ENCODE results near the gene PLA2G4A.
"Not testable (repeated sequence)": the region's sequence is repeated elsewhere in the genome, so short reads cannot be mapped to it uniquely, and the experiment has no call there.

Gene PLA2G4A

DNA sequence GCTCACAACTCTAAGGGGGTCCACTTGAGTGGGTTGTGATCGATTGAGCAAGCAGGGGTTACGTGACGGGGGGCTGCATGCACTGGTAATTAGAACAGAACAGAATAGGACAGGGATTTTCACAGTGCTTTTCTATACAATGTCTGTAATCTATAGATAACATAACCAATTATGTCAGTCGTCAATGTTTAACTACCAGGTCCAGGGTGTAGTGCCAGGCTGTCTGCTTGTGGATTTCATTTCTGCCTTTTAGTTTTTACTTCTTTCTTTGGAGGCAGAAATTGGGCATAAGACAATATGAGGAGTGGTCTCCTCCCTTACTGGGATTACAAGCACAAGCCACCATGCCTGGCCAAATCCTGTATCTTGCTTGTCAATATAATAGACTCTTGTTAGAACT is 94.1 kb downstream of the PLA2G4A start:
- not testable (repeated sequence) for DNase-seq (ENCODE audit: low read depth)

DNA sequence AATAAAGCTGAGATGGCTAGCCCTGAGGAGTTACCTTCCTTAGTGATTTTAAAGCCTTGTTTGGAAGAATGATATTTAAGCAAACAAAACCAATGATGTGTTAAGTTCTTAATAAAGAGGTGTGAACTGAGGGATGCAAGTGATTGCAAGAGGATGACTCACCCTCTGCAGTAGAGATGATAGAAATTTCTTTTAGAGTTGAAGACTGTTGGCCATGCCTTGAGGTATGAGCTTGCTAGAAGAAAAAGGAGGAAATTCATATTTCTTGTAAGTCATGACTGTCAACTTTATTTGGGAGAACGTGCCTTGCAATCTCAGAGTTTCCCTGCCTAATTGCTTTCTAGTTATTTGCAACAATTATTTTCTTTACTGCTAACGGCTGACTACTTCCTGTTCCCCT is 94.7 kb downstream of the PLA2G4A start:
- DNase-seq (ENCODE audit: low read depth) = no peak

DNA sequence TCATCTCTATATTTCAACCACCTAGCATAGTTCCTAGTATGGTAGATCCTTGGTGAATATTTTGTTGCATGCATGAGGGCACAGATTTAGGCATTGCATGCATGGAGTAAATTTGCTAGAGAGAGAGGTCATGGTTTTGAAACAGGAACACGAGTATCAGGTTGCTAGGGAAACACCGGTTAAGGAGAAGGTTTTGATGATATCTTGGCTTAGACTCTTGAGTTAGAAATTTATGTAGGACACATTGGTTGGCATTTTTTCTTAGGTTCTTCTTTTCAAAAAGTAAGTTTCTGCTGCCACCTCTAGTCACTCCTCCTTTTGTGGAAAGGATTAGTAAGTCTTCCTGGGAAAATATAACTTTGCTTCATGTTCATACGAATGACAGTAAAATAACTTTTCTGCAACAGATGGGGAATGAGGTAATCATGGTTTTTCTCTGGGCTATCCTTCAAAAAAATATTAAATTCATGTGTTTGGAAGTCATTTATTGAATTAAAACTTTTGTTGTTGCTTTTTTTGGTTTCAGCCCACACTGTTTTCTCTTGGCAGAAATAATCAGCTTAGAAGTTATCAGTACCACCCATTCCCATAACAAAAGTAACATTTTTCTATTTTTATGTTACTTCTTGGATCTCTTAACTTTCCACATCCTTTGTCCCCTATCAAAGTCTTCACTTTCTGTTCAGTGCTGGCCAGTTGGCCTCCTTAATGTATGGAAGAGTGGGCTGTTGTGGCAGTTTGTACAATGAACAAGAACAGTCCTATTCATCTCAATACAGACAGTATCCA is 97.3 kb downstream of the PLA2G4A start:
- DNase-seq (ENCODE audit: low read depth) = no peak

DNA sequence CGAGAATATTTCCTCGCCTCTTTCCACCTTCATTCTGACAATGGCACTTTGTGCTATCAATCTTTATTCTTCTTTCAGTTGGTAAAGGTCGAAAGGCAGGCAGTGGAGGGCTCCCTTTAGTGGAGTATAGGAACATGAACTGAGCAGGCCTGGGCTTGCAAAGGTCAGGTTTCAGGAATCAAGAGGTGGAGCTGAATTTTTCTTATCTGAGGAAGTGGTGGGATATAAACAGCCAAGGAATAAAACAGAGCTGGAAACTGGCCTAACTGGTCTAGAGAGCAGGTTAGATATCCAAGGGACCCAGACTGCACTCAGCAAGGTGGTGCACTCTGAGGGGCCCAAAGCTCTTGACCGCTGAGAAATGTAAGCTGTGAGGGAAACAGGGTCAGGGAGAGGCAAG is 99.1 kb downstream of the PLA2G4A start:
- no peak for DNase-seq (ENCODE audit: low read depth)

DNA sequence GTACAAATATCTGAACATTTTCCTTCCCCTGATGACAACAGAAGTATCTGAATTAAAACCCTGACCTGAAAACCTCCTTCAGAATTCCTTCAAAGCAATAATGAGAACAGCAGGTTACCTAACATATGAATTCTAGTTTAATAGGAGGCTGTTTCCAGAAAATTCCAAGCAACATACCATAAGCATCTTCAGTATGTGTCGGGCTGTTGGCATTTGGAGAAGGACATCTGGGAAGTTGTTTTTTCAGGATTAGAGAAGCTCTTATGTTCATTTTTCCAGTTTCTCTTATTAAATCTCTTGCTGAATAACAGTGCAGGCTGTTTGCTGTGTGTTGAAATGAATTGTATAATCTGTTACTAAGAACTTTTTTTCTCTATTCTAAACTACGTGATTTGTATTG is 101.5 kb downstream of the PLA2G4A start:
- DNase-seq (ENCODE audit: low read depth) = no peak

DNA sequence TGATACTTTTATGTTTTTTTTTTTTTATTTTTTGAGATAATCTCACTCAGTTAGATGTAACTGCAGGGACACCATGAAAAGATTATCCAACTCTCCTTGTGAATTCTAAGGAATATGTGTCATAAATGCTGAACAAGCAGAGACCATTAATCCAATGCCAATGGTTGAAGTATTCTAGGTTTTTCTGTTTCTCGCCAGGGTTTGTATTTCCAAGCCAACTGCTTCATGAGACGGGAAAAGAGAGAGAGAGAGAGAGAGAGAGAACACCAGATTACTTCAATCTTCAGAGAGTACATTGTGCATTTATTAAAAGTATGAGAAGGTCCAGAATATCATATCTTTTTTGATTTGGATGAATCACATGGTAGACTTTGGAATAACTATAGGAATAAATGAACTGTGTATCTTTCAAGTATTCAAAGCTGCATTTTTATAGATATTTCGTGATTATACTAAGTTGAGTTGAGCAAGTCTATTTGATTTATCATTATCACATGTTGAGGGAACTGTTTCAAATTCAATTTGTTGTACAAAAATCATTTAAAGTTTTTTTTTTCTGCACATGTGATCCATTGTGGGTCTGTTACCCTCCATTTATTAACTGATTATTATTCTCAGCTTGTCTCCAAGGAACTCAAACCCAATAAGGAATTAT is 108.4 kb downstream of the PLA2G4A start:
- DNase-seq (ENCODE audit: low read depth) = no peak

DNA sequence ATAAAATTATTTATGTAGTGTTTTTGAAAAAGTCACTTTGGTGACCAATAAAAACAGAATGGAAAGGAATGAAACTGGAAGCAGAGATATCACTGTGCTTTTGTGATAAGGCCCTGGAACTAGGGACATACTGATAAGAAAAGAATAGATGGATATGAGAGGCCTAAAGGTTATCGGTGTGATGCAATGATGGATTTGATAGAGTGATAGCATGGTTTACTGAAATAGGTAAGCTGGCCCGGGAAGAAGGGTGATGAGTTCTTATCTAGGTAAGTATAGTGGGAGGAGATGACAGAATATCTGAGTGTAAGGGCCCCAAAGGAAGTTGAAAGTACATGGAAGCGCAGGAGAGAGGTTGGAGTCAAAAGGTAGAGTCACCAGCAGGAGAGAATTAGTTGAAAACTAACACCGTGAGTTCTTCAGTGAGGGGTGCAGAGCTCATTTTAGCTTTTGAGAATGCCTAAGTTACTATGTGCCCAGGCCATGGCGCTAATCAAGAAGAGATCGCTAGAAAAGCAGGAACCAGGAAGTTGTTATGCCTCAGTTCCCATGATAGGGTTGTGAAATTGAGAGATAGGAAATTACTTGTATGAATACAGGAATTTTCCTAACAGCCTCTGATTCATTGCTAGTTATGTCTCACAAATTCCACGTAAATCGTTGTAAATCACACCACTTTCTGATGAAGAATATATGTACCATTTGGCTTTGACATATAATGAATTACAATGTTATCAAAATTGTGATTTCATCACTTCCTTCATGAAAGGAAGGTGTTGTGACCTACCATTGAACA is 115.3 kb downstream of the PLA2G4A start:
- no peak for DNase-seq (ENCODE audit: low read depth)

DNA sequence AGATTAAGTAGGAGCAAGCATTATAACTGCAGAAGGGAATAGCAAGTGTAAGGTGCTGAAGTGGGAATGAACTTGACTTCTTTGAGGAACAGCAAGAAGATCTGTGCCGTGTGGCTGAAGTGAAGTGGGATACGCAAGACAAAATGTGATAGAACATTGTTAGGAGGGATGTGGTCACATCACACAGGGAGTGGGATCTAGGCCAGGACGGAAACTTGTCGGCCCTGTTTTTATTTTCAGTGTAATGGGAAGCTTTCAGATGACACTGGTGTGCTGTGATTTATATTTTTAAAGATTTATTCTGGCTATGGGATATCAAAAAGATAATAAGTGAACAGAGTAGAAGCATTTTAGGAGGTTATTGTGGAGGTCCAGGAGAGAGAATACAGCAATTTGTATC is 116.4 kb downstream of the PLA2G4A start:
- no peak for DNase-seq (ENCODE audit: low read depth)

DNA sequence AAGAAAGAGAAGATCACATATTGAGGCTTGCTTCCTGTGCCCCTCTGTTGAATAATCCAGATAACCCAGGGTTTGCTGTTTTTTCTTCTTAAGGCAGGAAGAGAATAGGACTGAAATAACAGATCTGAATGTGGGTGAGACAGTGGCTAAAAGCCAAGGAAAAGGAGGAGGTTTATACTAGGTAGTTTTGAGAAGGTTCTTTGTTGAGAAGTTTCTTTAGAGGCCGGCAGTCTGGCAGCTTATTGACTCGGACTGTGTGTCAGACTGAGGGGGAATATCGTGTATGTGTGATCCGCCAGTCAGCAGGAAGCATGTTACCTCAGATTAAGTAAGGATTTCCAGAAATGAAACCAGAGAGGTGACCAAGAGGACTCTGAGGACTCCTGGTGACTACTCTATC is 119.8 kb downstream of the PLA2G4A start:
- DNase-seq (ENCODE audit: low read depth) = no peak

DNA sequence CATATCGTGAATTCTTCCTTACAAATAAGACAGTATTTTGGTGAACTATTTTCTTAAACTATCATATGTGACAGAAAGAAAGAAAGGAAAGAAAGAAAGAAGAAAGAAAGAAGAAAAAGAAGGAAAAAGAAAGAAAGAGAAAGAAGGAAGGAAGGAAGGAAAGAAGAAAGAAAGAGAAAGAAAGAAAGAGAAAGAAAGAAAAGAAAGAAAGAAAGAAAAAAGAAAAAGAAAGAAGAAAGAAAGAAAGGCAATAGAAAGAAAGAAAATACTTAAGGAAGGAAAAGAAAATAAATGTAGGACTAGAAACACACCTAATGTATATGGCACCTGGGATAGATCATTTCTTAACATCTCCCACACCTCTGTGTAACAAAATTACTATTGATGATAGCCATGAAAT is 120.4 kb downstream of the PLA2G4A start:
- DNase-seq (ENCODE audit: low read depth) = no peak

DNA sequence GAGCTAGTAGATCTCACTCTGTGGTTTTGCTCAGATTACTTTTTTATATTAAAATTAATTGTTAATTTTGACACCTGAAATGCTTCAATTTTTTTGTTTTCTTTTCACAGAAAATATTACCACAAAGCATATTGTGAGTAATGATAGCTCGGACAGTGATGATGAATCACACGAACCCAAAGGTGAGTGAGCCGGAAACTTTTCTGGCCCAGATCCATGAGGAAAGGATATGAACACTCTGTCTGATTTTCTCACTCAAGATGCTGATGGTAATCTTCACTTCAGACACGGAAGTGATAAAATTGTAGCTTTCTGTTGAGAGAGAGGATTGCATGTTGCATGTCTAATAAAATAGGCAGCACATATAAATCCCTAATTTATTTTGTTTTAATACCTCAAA is 121.8 kb downstream of the PLA2G4A start:
- DNase-seq (ENCODE audit: low read depth) = no peak

DNA sequence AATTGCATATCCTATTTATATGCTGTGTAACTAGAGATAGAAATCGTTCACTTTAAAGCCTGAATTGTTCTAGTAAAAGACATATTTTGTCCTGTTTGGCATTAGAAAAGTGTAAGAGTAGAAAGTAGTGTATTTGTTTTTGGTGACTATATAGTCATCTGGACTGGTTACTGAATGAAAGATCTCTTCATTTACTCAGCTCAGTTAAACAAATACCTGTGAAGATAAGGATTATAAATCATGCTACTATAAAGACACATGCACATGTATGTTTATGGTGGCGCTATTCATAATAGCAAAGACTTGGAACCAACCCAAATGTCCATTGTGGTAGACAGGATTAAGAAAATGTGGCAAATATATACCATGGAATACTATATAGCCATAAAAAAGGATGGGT is 125.1 kb downstream of the PLA2G4A start:
- DNase-seq (ENCODE audit: low read depth) = no peak

DNA sequence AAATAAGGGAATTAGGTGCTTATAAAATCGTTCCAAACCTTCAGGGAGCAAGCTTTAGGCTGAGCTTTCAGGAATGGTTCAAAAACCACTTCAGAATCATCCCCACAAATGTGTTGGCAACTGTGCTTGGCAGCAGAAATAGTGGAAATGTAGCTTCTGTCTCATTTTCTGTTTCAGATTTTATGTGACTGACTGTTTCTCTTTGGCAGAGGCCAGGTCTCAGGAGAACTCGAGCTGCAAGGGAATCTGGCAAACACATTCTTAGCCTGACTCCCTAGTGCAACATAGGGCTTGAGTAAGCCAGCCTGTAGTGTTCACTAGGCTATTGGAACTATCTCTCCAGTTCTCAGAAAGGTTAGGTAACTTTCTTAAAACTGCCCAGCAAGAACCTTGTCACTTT is 128.6 kb downstream of the PLA2G4A start:
- DNase-seq (ENCODE audit: low read depth) = no peak

DNA sequence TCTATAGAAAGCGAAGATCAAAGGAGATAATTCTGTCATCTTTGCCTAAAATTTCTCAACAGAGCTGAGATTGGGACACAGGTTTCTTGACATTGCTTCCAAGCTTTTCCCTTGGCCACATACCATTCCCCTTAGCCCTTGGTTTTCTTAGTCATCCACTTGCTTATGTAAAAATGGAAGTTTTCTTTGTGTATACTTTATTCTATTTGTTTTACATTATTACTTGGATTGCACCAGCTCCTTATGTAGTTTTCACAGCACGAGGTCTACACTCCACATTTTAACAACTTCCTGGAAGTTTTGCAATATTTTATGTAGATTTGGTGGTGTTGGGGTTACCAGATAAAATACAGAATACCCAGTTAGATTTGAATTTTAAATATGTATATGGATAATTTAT is 129.8 kb downstream of the PLA2G4A start:
- DNase-seq (ENCODE audit: low read depth) = no peak

DNA sequence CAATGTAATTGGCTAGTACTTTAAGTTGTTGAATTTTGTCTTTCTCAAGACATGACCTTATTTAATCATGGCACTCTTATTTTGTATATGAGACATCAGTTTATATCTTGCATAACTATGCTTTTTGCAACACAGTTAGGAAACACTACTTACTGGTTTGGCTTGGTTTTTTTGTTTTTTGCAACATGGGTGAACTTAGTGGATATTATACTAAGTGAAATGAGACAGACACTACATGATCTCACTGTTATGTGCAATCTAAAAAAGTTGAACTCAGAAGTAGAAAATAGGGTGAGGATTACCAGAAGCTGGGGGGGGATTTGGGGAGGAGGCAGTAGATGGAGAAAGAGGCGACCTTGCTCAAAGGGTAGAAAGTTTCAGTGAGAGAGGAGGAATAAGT is 132.1 kb downstream of the PLA2G4A start:
- DNase-seq (ENCODE audit: low read depth) = no peak

DNA sequence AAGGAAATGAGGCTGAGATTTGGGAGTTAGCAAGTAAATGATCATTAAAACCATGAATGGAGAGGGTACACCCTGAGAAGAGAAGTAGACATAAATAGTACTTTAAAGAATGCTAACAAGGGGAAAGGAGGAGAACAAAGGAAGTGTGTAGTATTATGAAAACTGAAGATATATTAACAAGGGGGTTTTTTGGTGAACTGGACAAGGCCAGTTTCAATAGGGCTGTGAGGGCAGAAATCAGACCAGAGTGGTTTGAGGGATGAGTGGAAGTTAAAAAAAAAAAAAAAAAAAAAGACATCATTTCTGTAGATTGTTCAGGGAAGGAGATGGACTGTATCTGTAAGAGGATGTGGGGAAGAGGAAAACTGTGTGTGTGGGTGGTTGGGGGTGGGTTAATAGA is 137.1 kb downstream of the PLA2G4A start:
- DNase-seq (ENCODE audit: low read depth) = no peak

DNA sequence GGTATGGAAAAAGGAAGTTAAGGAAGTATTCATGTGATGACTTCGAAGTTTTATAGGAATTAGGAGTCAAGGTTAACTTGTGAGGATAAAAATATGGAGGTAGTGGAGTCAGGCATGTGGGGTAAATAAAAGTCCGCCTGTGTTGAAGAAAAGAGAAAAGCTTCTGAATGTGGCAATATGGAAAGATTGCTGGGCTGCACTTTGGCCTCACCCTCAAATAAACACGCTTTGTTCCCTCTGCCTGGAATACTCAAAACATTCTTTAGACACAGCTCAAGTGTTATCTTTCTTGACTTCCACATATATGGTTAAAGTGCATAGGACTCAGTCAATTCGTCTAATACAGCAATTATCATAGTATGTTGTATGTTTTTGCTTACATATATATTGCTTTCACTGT is 137.7 kb downstream of the PLA2G4A start:
- DNase-seq (ENCODE audit: low read depth) = no peak

DNA sequence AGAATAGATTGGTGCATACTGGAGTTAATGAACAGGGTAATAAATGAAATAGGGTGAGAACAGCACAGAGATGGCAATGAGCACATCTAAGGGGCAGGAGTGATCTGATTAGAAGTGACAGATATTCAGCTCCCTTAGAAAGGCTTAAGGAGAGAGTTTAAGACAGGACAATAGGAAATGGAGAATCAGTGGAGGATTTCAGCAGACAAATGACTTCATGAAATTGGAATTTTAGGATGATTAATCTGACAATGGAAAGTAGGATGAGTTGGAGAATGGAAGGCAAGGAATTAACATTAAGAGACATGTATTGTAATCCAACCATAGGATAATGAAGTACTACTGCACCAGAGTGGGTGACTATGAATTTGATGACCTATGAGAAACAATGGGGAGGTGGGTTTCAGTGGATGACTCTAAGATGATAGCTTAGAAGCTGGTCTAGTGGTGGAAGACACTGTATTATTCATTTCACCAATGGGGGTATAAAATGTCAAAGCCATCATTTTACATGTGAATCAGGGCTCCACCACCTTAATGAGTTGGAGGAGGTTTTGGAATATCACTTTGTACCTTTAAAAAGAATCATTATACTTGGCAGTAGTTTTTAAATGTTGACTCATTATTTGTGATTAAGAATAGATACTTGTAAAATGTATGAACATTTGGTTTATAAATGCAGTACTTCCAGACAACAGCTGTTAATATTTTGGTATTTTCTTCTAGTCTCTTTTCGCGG is 139.1 kb downstream of the PLA2G4A start:
- no peak for DNase-seq (ENCODE audit: low read depth)

DNA sequence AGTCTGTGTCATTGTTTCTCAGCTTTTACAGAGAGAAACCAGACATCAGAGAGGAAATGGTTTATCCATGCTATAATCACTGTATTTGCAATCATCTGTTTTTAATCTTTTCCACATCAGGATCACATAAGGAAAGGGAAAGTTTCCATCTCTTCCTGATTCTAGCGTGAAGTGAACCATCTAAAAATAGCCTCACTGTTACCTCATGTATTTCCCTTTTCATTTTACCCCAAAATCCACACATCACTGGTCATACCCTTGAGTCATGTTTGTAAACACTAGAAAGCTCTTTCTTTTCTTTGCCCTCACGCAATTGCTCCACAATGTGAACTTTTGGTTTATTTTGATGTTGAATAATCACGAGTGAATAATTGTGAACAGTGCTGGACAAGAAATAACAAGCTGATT is 146.0 kb downstream of the PLA2G4A start:
- no peak for DNase-seq (ENCODE audit: low read depth)

DNA sequence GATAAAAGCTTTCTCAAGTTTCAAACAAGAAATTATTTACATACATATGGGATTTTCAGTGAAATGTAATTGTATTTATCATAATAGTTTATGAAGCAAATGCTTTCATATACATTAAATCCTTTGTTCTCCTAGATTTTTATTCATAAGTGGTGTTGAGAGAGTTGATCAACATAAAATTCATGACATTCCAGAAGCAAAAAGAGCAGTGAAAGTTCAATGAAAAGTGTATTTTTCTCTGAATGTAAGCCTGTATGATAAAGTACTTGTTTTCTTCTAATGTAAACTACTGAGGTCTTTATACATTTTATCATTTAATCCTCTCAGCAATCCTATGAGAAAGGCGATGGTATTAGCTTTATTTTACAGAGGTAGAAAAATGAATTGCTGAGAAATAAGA is 146.5 kb downstream of the PLA2G4A start:
- no peak for DNase-seq (ENCODE audit: low read depth)

DNA sequence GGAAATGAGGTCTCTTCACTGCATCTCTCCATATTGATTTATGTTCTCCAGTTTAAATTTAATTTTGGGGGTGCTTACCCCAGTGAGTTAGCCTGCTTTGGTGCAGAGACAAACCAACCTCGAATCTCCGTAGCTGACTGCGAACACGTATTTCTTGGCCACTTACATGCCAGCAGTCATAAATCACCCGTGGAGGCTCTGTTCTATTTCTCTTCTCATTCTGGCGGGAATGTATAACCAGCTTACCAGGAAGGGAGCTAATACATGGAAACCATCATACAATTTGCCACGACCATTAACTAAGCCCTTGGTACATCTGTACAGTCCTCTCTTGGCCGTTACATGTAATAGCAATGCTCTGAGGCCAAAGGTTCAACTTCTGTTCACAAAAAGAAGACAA is 148.0 kb downstream of the PLA2G4A start:
- no peak for DNase-seq (ENCODE audit: low read depth)

DNA sequence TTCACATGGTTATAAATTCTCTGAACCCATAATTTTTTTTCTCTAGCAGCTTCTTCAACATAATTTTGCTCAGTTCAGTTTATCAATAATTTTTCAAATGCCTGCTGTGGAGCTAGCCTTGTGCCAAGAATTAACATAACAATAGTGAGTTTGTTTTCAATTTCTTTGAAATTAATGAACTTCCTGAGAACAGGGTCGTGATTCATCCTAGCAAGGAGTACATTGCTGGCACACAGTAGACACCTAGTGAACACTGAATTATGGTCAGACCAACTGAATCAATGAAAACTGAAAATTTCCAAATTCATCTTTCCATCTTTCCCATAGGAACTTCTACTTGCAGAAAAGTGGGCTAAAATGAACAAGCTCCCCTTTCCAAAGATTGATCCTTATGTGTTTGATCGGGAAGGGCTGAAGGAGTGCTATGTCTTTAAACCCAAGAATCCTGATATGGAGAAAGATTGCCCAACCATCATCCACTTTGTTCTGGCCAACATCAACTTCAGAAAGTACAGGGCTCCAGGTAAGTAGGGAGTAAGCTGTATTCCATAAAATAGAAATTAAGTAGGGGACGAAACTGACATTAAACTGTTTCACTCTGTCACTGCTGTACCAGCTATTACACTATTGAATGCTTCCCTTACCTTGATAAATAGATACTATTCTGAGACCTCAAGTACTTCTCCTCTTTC is 148.7 kb downstream of the PLA2G4A start:
- DNase-seq (ENCODE audit: low read depth) = no peak

All from activated T-helper 1 cell treated with Interleukin-2 at 50 U/mL for 16 hours (primary cell).